Uterus (tissue), 2 donors: ENCODE measurements around the gene ZNF599.

ENCODE experiments used
- CTCF ChIP-seq, 4 experiments: fragments of 200-600 bp in 2 of 4; fragments of 450-650 bp in 2 of 4; sonication (generic) in 2 of 4; IDR thresholded peaks; one replicate each; pipeline ENCODE4 v1.5.1; 2016 to 2019; ENCODE audit warnings: antibody characterized with exemption in 4 of 4, mild to moderate bottlenecking in 2 of 4, moderate library complexity in 1 of 4
- POLR2A ChIP-seq, 2 donors: fragments of 450-650 bp; IDR thresholded peaks; one replicate each; pipeline ENCODE4 v1.6.1; 2016; ENCODE audit warnings: antibody characterized with exemption in 2 of 2, mild to moderate bottlenecking in 1 of 2, moderate library complexity in 1 of 2

GRCh38 chr19:34715357-34715756 is 57.7 kb downstream of the ZNF599 start:
- TF ChIP-seq CTCF (IDR thresholded peaks at IDR 0.05) (no peak), POLR2A (IDR thresholded peaks at IDR 0.05) (no peak)
